GM19193 (cell line): ENCODE results near the gene NPIPB6.

ENCODE experiments used
- POLR2A ChIP-seq: IDR thresholded peaks from 4 replicates; pipeline ENCODE4 v1.6.1; 2011; ENCODE audit not compliant: insufficient read depth, insufficient read length; ENCODE audit errors: extremely low read depth

NPIPB6 gene

GRCh38 chr16:28294201-28294600 is 69.1 kb downstream of the NPIPB6 start:
- no peak for TF ChIP-seq POLR2A

DNA sequence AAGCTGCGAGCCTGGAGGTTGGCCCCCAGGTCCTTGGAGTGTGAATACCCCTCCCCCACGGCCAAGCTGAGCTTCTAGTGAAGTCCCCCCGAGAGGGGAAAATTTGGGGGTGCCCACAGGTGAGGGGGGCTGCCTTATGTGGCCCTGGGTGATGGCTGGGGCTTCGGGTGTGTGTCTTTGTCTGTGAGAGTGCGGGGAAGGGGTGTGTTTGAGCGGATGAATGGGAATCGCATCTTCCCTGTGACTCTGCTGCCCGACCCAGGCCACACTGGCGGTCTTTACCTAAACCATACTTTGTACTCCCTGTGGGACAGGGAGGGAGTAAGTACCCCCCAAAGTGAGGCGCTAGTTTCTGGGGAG is 69.7 kb downstream of the NPIPB6 start:
- no peak for TF ChIP-seq POLR2A

- TF ChIP-seq POLR2A = no peak
These were observed 70.3 kb downstream of the NPIPB6 start for GRCh38 chr16:28292731-28293600.
